HepG2 (cell line): ENCODE results near the gene SDC1. TPM values are rescaled to one million over a fixed set of nuclear protein-coding genes. Genes with fewer than 3 reads are reported as not detected.

Source experiments
- CHD2 ChIP-seq: IDR thresholded peaks from 2 replicates; pipeline ENCODE4 v1.6.1; 2011; ENCODE audit warnings: low read depth, low read length, improper control_type of control experiment
- DNMT3B ChIP-seq: conservative IDR thresholded peaks from 2 replicates; pipeline ENCODE4 v1.6.1; 2016; ENCODE audit warnings: missing biosample characterization, control low read depth
- EEA1 ChIP-seq: sonication (generic); formaldehyde crosslinking; IDR thresholded peaks from 2 replicates; pipeline ENCODE4 v1.5.1; 2020; ENCODE audit warnings: mild to moderate bottlenecking, missing genetic modification reagents, borderline replicate concordance
- ETV5 ChIP-seq: IDR thresholded peaks from 2 replicates; pipeline ENCODE4 v1.6.1; 2018; ENCODE audit warnings: missing biosample characterization, missing genetic modification reagents, inconsistent platforms, borderline replicate concordance
- FUBP1 ChIP-seq: sonication (generic); formaldehyde crosslinking; IDR thresholded peaks from 2 replicates; pipeline ENCODE4 v1.5.1; 2020; ENCODE audit warnings: missing genetic modification reagents, mild to moderate bottlenecking, borderline replicate concordance
- GZF1 ChIP-seq: sonication (generic); formaldehyde crosslinking; IDR thresholded peaks from 2 replicates; pipeline ENCODE4 v1.5.1; 2020; ENCODE audit warnings: mild to moderate bottlenecking, missing genetic modification reagents
- HDAC2 ChIP-seq: sonication (generic); formaldehyde crosslinking; IDR thresholded peaks from 2 replicates; pipeline ENCODE4 v1.4.0; 2020; ENCODE audit warnings: missing genetic modification reagents
- JUND ChIP-seq: sonication (generic); formaldehyde crosslinking; IDR thresholded peaks from 2 replicates; pipeline ENCODE4 v1.8.0; 2022; ENCODE audit warnings: mild to moderate bottlenecking, missing genetic modification reagents
- MAFK ChIP-seq, 2 experiments: IDR thresholded peaks in 1 of 2; conservative IDR thresholded peaks in 1 of 2; 2 replicates each; pipeline ENCODE4 v1.6.1; 2011; ENCODE audit warnings: improper control_type of control experiment in 2 of 2, low read length in 2 of 2
- NFIB ChIP-seq: sonication (generic); formaldehyde crosslinking; IDR thresholded peaks from 2 replicates; pipeline ENCODE4 v1.9.0; 2021; ENCODE audit warnings: missing genetic modification reagents, mild to moderate bottlenecking, borderline replicate concordance
- ONECUT2 ChIP-seq: sonication (generic); formaldehyde crosslinking; IDR thresholded peaks from 2 replicates; pipeline ENCODE4 v1.4.0; 2020; ENCODE audit warnings: missing genetic modification reagents
- PBX3 ChIP-seq: sonication (generic); formaldehyde crosslinking; IDR thresholded peaks from 2 replicates; pipeline ENCODE4 v1.8.1; 2023; ENCODE audit warnings: missing genetic modification reagents, inconsistent platforms, borderline replicate concordance
- RNF2 ChIP-seq: fragments of 450-650 bp; conservative IDR thresholded peaks from 2 replicates; pipeline ENCODE4 v1.6.1; 2016; ENCODE audit warnings: low read depth
- RXRA ChIP-seq: sonication (generic); formaldehyde crosslinking; IDR thresholded peaks from 2 replicates; pipeline ENCODE4 v1.5.1; 2020; ENCODE audit warnings: missing genetic modification reagents
- STAT5B ChIP-seq: sonication (generic); formaldehyde crosslinking; IDR thresholded peaks from 2 replicates; pipeline ENCODE4 v1.4.0; 2020; ENCODE audit warnings: missing genetic modification reagents
- TFAP4 ChIP-seq: sonication (generic); IDR thresholded peaks from 2 replicates; pipeline ENCODE4 v1.6.1; 2016; ENCODE audit warnings: low read depth, borderline replicate concordance
- TOE1 ChIP-seq: sonication (generic); formaldehyde crosslinking; IDR thresholded peaks from 2 replicates; pipeline ENCODE4 v1.4.0; 2020; ENCODE audit warnings: mild to moderate bottlenecking, missing genetic modification reagents
- XRCC5 ChIP-seq: fragments of 200-400 bp; formaldehyde crosslinking; optimal IDR thresholded peaks from 2 replicates; pipeline ENCODE3; 2017; ENCODE audit warnings: mild to moderate bottlenecking, low read length
- YEATS2 ChIP-seq: sonication (generic); formaldehyde crosslinking; IDR thresholded peaks from 2 replicates; pipeline ENCODE4 v1.4.0; 2020; ENCODE audit warnings: missing genetic modification reagents, borderline replicate concordance
- ZBTB7B ChIP-seq: sonication (generic); formaldehyde crosslinking; IDR thresholded peaks from 2 replicates; pipeline ENCODE4 v1.4.0; 2020; ENCODE audit warnings: missing genetic modification reagents
- ZEB1 ChIP-seq: IDR thresholded peaks from 2 replicates; pipeline ENCODE4 v1.6.1; 2012; ENCODE audit warnings: mild to moderate bottlenecking, low read depth, inconsistent platforms; ENCODE audit not compliant: insufficient replicate concordance
- ZFAT ChIP-seq: sonication (generic); formaldehyde crosslinking; conservative IDR thresholded peaks from 2 replicates; pipeline ENCODE4 v1.8.1; 2023; ENCODE audit warnings: missing genetic modification reagents, inconsistent platforms
- ZIK1 ChIP-seq: sonication (generic); formaldehyde crosslinking; IDR thresholded peaks from 2 replicates; pipeline ENCODE4 v1.5.0; 2020; ENCODE audit warnings: mild to moderate bottlenecking, low read depth, missing genetic modification reagents, borderline replicate concordance
- ZNF253 ChIP-seq: sonication (generic); formaldehyde crosslinking; IDR thresholded peaks from 2 replicates; pipeline ENCODE4 v1.8.0; 2022; ENCODE audit warnings: mild to moderate bottlenecking, missing genetic modification reagents, borderline replicate concordance
- ZNF564 ChIP-seq: sonication (generic); formaldehyde crosslinking; IDR thresholded peaks from 2 replicates; pipeline ENCODE4 v1.8.1; 2023; ENCODE audit warnings: mild to moderate bottlenecking, missing genetic modification reagents
- ZNF713 ChIP-seq: sonication (generic); formaldehyde crosslinking; IDR thresholded peaks from 2 replicates; pipeline ENCODE4 v1.4.0; 2020; ENCODE audit warnings: mild to moderate bottlenecking, missing genetic modification reagents
- ZNF773 ChIP-seq: sonication (generic); formaldehyde crosslinking; IDR thresholded peaks from 2 replicates; pipeline ENCODE4 v1.4.0; 2020; ENCODE audit warnings: missing genetic modification reagents, borderline replicate concordance
- ZNF782 ChIP-seq: sonication (generic); formaldehyde crosslinking; IDR thresholded peaks from 2 replicates; pipeline ENCODE4 v1.4.0; 2020; ENCODE audit warnings: missing genetic modification reagents, mild to moderate bottlenecking, borderline replicate concordance
- ZNF83 ChIP-seq: sonication (generic); formaldehyde crosslinking; IDR thresholded peaks from 2 replicates; pipeline ENCODE4 v1.4.0; 2020; ENCODE audit warnings: missing genetic modification reagents, mild to moderate bottlenecking, borderline replicate concordance
- polyA plus RNA-seq, 8 experiments: library from polyadenylated mRNA; depleted of rRNA in 3 of 8; stranded (reverse) in 7 of 8; unstranded in 1 of 8; fragments of >200 nt; fragmentation: Illumina TruSeq in 4 of 8; extraction: Trizol in 4 of 8; gene quantifications; 2 replicates each; pipeline versions ENCODE4 v1.2.1 to v1.2.3, GENCODE V29; 2011 to 2016; ENCODE audit warnings: low read depth in 4 of 8, missing spikeins in 1 of 8, mixed read lengths in 1 of 8; ENCODE audit not compliant: insufficient read depth in 1 of 8
- total RNA-seq, 5 experiments: library from RNA; depleted of rRNA; stranded (reverse); fragments of >200 nt; fragmentation: Illumina TruSeq; extraction: Trizol; gene quantifications; 2 replicates each; pipeline ENCODE4 v1.2.3, GENCODE V29; 2016; ENCODE audit warnings: low read depth in 1 of 5

Gene SDC1
- total and polyA plus RNA-seq, 2 of the 13 experiments (the other 11 are each of a cell fraction or from before 2014, with no cell fraction given): 108 to 119 TPM

GRCh38 chr2:20190876-20191713, 33.8 kb downstream of the SDC1 start (continued):
- TF ChIP-seq TFAP4 (no peak), FUBP1 (CRISPR knock-in tag) (no peak), MAFK (conservative IDR thresholded peaks at IDR 0.05 in 1 of 2, IDR thresholded peaks at IDR 0.05 in 1 of 2; ENCODE audit: low read length in 2 of 2) (no peak), ZFAT (CRISPR knock-in tag) (no peak), GZF1 (CRISPR knock-in tag) (no peak), STAT5B (CRISPR knock-in tag) (no peak), XRCC5 (peak; percentile 53), RXRA (no peak), RNF2 (no peak), ONECUT2 (no peak), ZNF83 (no peak), YEATS2 (CRISPR knock-in tag) (no peak), ZIK1 (CRISPR knock-in tag) (no peak), NFIB (CRISPR knock-in tag) (no peak), JUND (CRISPR knock-in tag) (no peak), ZNF713 (CRISPR knock-in tag) (no peak), ZNF564 (CRISPR knock-in tag) (no peak), PBX3 (CRISPR knock-in tag) (no peak), ZBTB7B (no peak), ZNF773 (CRISPR knock-in tag) (no peak), ZNF253 (CRISPR knock-in tag) (no peak), DNMT3B (no peak), ETV5 (CRISPR knock-in tag) (no peak), CHD2 (no peak), ZEB1 (no peak), HDAC2 (no peak), EEA1 (CRISPR knock-in tag) (no peak), ZNF782 (CRISPR knock-in tag) (peak; percentile 70; the same call in 1 of the 2 replicates), TOE1 (CRISPR knock-in tag) (no peak)
